HK-2 (cell line): Measurements from ENCODE around the gene C8A.

Source experiments
- DNase-seq: peaks from one replicate; pipeline ENCODE4 v3.0.0-alpha.2; 2018; ENCODE audit not compliant: unreplicated experiment

Gene C8A

GRCh38 chr1:56890229-56890628, 35.6 kb downstream of the C8A start:
- DNase-seq = no peak

GRCh38 chr1:56894014-56894413, 39.4 kb downstream of the C8A start:
- no peak for DNase-seq

- no peak for DNase-seq
These were observed 42.8 kb downstream of the C8A start for GRCh38 chr1:56897150-56898004.

GRCh38 chr1:56898005-56898373, 43.4 kb downstream of the C8A start:
- no peak for DNase-seq

GRCh38 chr1:56898879-56899278, 44.3 kb downstream of the C8A start:
- no peak for DNase-seq

GRCh38 chr1:56901716-56902115, 47.1 kb downstream of the C8A start:
- no peak for DNase-seq

GRCh38 chr1:56903778-56904177, 49.2 kb downstream of the C8A start:
- DNase-seq = no peak

- DNase-seq = no peak
These were observed 50.2 kb downstream of the C8A start for GRCh38 chr1:56904663-56905397.

GRCh38 chr1:56905667-56906066, 51.1 kb downstream of the C8A start:
- DNase-seq = no peak

- no peak for DNase-seq
These were observed 54.1 kb downstream of the C8A start for GRCh38 chr1:56908619-56909221.

- no peak for DNase-seq
These were observed 55.9 kb downstream of the C8A start for GRCh38 chr1:56910441-56910985.

GRCh38 chr1:56911098-56911938, 56.7 kb downstream of the C8A start:
- DNase-seq = no peak

- DNase-seq = no peak
These were observed 57.7 kb downstream of the C8A start for GRCh38 chr1:56912325-56912724.

- no peak for DNase-seq
These were observed 61.4 kb downstream of the C8A start for GRCh38 chr1:56915960-56916359.

- no peak for DNase-seq
These were observed 62.0 kb downstream of the C8A start for GRCh38 chr1:56916630-56917029.

GRCh38 chr1:56917356-56917755, 62.8 kb downstream of the C8A start:
- no peak for DNase-seq

GRCh38 chr1:56920591-56921001, 66.0 kb downstream of the C8A start:
- DNase-seq = no peak

- no peak for DNase-seq
These were observed 66.9 kb downstream of the C8A start for GRCh38 chr1:56921479-56921878.

GRCh38 chr1:56922070-56922469, 67.5 kb downstream of the C8A start:
- DNase-seq = no peak

- no peak for DNase-seq
These were observed 67.9 kb downstream of the C8A start for GRCh38 chr1:56922507-56922906.

GRCh38 chr1:56923201-56923600, 68.6 kb downstream of the C8A start:
- no peak for DNase-seq

GRCh38 chr1:56924116-56924515, 69.5 kb downstream of the C8A start:
- DNase-seq = no peak
